ENCODE data around the gene VPS45. TPM values are rescaled to one million over a fixed set of nuclear protein-coding genes. Genes with fewer than 3 reads are reported as not detected.

The VPS45 gene
- total and polyA plus RNA-seq, 12 donors, result 36.5 to 78.9 (median 55.1) TPM

DNA sequence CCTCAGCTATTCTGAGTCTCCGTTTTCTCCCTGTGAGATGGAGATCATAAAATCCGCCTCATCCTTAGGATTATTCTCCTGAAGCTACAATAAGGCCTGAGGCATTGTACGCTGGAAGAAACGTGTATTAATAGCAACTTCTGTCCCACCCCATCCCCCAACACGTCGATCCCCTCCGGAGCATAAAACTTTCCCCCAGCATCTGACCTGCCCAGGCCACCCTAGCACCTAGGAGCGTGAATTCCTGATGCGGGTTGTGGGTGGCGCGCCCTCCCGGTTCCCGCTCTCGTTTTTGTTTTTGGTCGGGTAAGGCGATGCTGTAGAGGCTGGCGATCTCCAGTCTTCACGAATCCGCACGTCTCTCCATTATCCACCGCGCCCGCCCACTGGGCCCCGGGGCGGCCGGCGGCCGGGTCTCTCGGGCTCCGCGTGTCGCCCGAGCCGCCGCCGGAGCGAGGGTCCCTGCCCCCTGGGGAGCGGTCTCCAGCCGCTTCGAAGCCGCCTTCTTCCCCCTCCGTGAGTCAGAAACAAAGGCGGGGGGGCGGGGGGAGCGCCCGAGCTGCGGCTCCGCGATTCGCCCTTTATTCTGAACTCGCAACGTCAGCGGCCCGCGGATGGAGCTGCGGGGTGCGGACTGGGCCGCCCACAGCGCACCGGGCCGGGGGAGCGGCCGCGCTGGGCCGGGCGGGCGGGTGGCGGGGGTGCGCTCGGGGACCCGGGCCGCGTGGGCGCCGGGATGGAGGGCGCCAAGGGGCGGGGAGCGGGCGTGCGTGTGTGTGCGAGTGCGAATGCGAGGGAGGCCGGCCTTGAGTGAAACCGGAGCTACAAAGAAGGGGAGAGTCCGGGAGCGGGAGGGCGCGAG lies 81.9 kb downstream of the VPS45 start, which contains the start of gene PLEKHO1:
Gene PLEKHO1, plus strand, starts transcription at position 646 of the 862 bp plus-strand sequence. CDS start 342 bp downstream, outside the sequence.
- Histone ChIP-seq H3K4me3 (peak within 1 kb of the TSS; percentile 40 to 97 (median 68)), H3K27me3 (no peaks in the 10 kb centered on the region), H3K4me1 (replicated peaks in 1 of 2) (peaks cover 24 to 61% of the 10 kb centered on the region in 2 donors), H3K36me3 (replicated peaks in 1 of 2) (peaks cover 0 to 7% of the 10 kb centered on the region in 2 donors), H3K9me3 (replicated peaks in 1 of 3) (no peaks in the 10 kb centered on the region), H3K27ac (peak within 1 kb of the TSS; percentile 58 to 97 (median 95))
- intact Hi-C loops (cut with DNase I), result no loop called here
- peak; percentile 88 to 93 (median 91) for DNase-seq
- 0 to 1% (median 0%) methylated on average over 39 to 89 of the region's 89 CpGs for WGBS, 4 donors
- TF ChIP-seq POLR2A (IDR thresholded peaks at IDR 0.05), result peak; percentile 52 to 86
- TF ChIP-seq, protein P1, sequence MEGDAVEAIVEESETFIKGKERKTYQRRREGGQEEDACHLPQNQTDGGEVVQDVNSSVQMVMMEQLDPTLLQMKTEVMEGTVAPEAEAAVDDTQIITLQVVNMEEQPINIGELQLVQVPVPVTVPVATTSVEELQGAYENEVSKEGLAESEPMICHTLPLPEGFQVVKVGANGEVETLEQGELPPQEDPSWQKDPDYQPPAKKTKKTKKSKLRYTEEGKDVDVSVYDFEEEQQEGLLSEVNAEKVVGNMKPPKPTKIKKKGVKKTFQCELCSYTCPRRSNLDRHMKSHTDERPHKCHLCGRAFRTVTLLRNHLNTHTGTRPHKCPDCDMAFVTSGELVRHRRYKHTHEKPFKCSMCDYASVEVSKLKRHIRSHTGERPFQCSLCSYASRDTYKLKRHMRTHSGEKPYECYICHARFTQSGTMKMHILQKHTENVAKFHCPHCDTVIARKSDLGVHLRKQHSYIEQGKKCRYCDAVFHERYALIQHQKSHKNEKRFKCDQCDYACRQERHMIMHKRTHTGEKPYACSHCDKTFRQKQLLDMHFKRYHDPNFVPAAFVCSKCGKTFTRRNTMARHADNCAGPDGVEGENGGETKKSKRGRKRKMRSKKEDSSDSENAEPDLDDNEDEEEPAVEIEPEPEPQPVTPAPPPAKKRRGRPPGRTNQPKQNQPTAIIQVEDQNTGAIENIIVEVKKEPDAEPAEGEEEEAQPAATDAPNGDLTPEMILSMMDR (IDR thresholded peaks at IDR 0.05), result no peak

DNA sequence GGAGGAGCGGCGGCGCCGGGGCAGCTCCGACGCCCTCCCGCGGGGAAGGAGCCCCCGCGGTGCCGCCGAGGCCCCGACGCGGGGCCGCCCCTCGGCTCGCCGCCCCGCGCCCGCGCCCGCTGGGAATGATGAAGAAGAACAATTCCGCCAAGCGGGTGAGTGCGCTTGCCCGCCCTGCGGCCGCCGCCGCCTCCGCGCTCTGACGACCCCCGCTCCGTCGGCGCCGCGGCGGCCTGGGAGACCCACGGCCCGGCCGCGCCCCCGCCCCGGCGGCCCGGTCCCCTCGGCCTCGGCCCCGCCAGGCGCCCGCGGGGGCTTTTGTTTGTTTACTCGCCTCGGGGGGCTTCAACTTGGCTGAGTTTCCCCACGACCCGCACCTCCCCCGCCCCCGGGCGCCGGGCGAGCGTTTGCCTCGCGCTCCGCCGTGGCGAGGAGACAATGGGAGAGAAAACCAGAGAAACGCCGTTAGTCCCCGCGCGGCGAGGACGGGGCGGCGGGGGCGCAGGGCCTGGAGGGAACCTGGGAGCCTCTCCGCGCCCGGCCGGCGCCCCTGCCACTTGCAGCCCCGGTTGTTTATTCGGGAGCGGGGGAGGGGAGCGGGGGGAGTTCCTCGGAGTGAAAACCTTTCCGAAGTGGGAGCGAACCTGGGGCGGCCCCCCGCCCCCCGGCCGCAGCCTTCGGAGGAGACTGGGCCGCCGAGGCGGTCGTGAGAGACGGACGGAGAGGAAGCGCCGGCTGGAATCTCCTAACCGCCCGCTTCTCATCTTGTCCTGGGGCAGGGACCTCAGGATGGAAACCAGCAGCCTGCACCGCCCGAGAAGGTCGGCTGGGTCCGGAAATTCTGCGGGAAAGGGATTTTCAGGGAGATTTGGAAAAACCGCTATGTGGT lies 82.8 kb downstream of the VPS45 start:
- peak in 1 of 2 donors; percentile 5 for TF ChIP-seq POLR2A (IDR thresholded peaks at IDR 0.05)
- TF ChIP-seq, protein P1 (IDR thresholded peaks at IDR 0.05), result no peak
- intact Hi-C loops (cut with DNase I), result no loop called here
- Histone ChIP-seq H3K27me3 (no peaks in the 10 kb centered on the region), H3K4me1 (replicated peaks in 1 of 2) (peaks cover 22 to 64% of the 10 kb centered on the region in 2 donors), H3K27ac (peak overlapping the region; percentile 29 to 97 (median 95)), H3K9me3 (replicated peaks in 1 of 3) (no peaks in the 10 kb centered on the region), H3K36me3 (replicated peaks in 1 of 2) (peaks cover 0 to 16% of the 10 kb centered on the region in 2 donors), H3K4me3 (peak overlapping the region in 3 of 4 donors; percentile 58 to 97 (median 78))
- DNase-seq, result peak in 4 of 7 donors; percentile 43 to 60 (median 57)
- 0 to 1% (median 0%) methylated on average over 5 to 114 of the region's 114 CpGs for WGBS, 4 donors

DNA sequence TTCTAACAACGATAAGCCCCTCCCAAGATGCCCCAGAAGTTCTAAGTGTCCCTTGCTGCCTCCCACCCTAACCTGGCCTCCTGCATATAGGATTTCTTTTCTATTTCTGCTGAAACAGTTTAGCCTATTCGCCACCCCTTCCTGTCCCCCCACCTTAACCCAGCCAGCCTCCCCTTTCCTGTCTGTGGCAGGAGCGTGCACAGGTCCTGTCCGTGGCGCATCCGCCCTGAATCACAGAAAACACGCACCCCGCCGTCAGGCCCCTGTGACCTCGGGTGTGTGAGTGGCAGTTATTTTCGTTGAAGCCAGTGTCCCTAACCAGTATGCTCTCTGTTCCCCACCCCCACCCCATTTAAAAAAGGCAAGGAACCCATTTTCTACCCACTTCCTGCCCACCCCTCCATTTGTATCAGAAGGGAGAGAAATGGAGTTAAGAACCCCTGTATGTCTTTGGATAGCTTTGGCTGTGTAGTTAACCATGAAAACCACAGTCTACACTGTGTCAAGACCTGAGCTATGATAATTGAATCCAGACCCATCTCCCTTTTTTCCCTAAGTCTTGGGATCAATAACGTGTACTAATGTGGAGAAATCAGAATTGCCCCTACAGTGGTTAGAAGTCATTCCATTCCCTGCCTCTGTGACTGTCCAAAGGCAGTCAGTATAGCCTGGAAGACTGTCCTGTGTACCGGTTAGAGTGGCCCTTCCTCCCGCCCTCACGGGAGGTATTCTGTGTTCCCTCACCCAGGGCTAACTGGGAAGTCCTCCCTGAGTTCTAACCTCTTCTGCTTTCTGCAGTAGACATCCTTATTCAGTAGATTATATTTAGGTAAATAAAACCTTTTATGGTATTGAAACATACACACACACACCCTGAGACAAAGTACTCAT lies 84.0 kb downstream of the VPS45 start:
- Histone ChIP-seq H3K36me3 (replicated peaks in 1 of 2) (peaks cover 0 to 27% of the 10 kb centered on the region in 2 donors), H3K27ac (peak overlapping the region; percentile 71 to 97 (median 95)), H3K9me3 (replicated peaks in 1 of 3) (no peaks in the 10 kb centered on the region), H3K4me1 (replicated peaks in 1 of 2) (peaks cover 22 to 60% of the 10 kb centered on the region in 2 donors), H3K27me3 (no peaks in the 10 kb centered on the region), H3K4me3 (peak overlapping the region in 3 of 4 donors; percentile 13 to 97 (median 58))
- intact Hi-C loops (cut with DNase I), result no loop called here
- TF ChIP-seq, protein P1 (IDR thresholded peaks at IDR 0.05), result no peak
- TF ChIP-seq POLR2A (IDR thresholded peaks at IDR 0.05), result peak in 1 of 2 donors; percentile 57
- DNase-seq, result peak in 6 of 7 donors; percentile 51 to 69 (median 60)
- 12 to 24% (median 16%) methylated on average over 15 of the region's 15 CpGs for WGBS, 4 donors
